HEK293 (cell line): ENCODE results near the gene ARHGAP26.

Experiments
- CTCF ChIA-PET: fragments of 350-600 bp; formaldehyde crosslinking; extraction: SDS; loops from one replicate; lab custom pipeline; 2021; ENCODE audit warnings: antibody characterized with exemption; lab: Yijun Ruan, JAX
- POLR2A ChIA-PET: fragments of 300-600 bp; formaldehyde crosslinking; extraction: SDS; loops from one replicate; lab custom pipeline; 2020; ENCODE audit warnings: antibody characterized with exemption, inconsistent platforms; lab: Yijun Ruan, JAX
- H3K27ac ChIP-seq: fragments of 200-500 bp; sonication (Bioruptor generic); 2 replicates; pipeline ENCODE4 v1.5.1; 2014; ENCODE audit warnings: low read depth, low read length, control low read depth, inconsistent platforms; ENCODE audit errors: extremely low read depth
- H3K36me3 ChIP-seq, 2 experiments: fragments of 200-500 bp in 1 of 2; sonication (Bioruptor generic) in 1 of 2; 1 replicate in 1 of 2; 2 replicates in 1 of 2; pipeline ENCODE4 v1.5.1; 2014 to 2017; ENCODE audit warnings: inconsistent platforms in 2 of 2, low read length in 2 of 2; ENCODE audit not compliant: control insufficient read depth in 2 of 2, insufficient read depth in 1 of 2
- H3K4me1 ChIP-seq: fragments of 200-500 bp; sonication (Bioruptor generic); 2 replicates; pipeline ENCODE4 v1.5.1; 2014; ENCODE audit warnings: mild to moderate bottlenecking, low read length, inconsistent platforms; ENCODE audit not compliant: control insufficient read depth, insufficient read depth
- H3K4me3 ChIP-seq: 2 replicates; pipeline ENCODE4 v1.5.1; 2011; ENCODE audit warnings: low read depth, mild to moderate bottlenecking, control low read depth, low read length, moderate library complexity
- H3K9me3 ChIP-seq: fragments of 200-500 bp; sonication (Bioruptor generic); 2 replicates; pipeline ENCODE4 v1.5.1; 2014; ENCODE audit warnings: low read depth, low read length, inconsistent platforms; ENCODE audit not compliant: control insufficient read depth, insufficient read depth
- HOXC10 ChIP-seq: sonication (generic); formaldehyde crosslinking; IDR thresholded peaks from 2 replicates; pipeline ENCODE4 v1.8.1; 2023; ENCODE audit warnings: mild to moderate bottlenecking, missing genetic modification reagents
- SCRT2 ChIP-seq: fragments of 450-650 bp; formaldehyde crosslinking; IDR thresholded peaks from 2 replicates; pipeline ENCODE4 v1.5.1; 2016; ENCODE audit warnings: missing biosample characterization, missing genetic modification characterization
- ZBTB11 ChIP-seq: fragments of 450-650 bp; formaldehyde crosslinking; conservative IDR thresholded peaks from 2 replicates; pipeline ENCODE4 v1.5.1; 2016; ENCODE audit warnings: low read depth, missing biosample characterization, missing genetic modification characterization
- ZBTB17 ChIP-seq: fragments of 450-650 bp; formaldehyde crosslinking; IDR thresholded peaks from 2 replicates; pipeline ENCODE4 v1.5.1; 2016; ENCODE audit warnings: missing biosample characterization, missing genetic modification characterization
- ZIC2 ChIP-seq: fragments of 450-650 bp; formaldehyde crosslinking; IDR thresholded peaks from 2 replicates; pipeline ENCODE4 v1.5.1; 2016; ENCODE audit warnings: missing biosample characterization, missing genetic modification characterization
- ZNF10 ChIP-seq: fragments of 450-650 bp; formaldehyde crosslinking; IDR thresholded peaks from 2 replicates; pipeline ENCODE4 v1.5.1; 2017; ENCODE audit warnings: missing biosample characterization, missing genetic modification characterization
- ZNF114 ChIP-seq: fragments of 450-650 bp; formaldehyde crosslinking; IDR thresholded peaks from 2 replicates; pipeline ENCODE4 v1.5.0; 2017; ENCODE audit warnings: missing biosample characterization, missing genetic modification characterization
- ZNF155 ChIP-seq: fragments of 450-650 bp; formaldehyde crosslinking; IDR thresholded peaks from 2 replicates; pipeline ENCODE4 v1.5.1; 2016; ENCODE audit warnings: missing biosample characterization, missing genetic modification characterization
- ZNF2 ChIP-seq: fragments of 450-650 bp; formaldehyde crosslinking; IDR thresholded peaks from 2 replicates; pipeline ENCODE4 v1.5.1; 2016; ENCODE audit warnings: missing biosample characterization, missing genetic modification characterization
- ZNF292 ChIP-seq: fragments of 450-650 bp; formaldehyde crosslinking; IDR thresholded peaks from 2 replicates; pipeline ENCODE4 v1.5.1; 2016; ENCODE audit warnings: low read depth, missing biosample characterization, missing genetic modification characterization, borderline replicate concordance
- ZNF488 ChIP-seq: fragments of 450-650 bp; formaldehyde crosslinking; IDR thresholded peaks from 2 replicates; pipeline ENCODE4 v1.5.1; 2016; ENCODE audit warnings: missing biosample characterization, missing genetic modification characterization
- ZNF548 ChIP-seq: fragments of 450-650 bp; formaldehyde crosslinking; IDR thresholded peaks from 2 replicates; pipeline ENCODE4 v1.5.1; 2016; ENCODE audit warnings: missing biosample characterization, missing genetic modification characterization
- ZNF560 ChIP-seq: fragments of 450-650 bp; formaldehyde crosslinking; IDR thresholded peaks from 2 replicates; pipeline ENCODE4 v1.5.1; 2017; ENCODE audit warnings: missing biosample characterization, missing genetic modification characterization, borderline replicate concordance
- ZNF621 ChIP-seq: fragments of 450-650 bp; formaldehyde crosslinking; IDR thresholded peaks from 2 replicates; pipeline ENCODE4 v1.5.1; 2017; ENCODE audit warnings: missing biosample characterization, missing genetic modification characterization
- TF ChIP-seq, protein P1 (sequence below): fragments of 450-650 bp; formaldehyde crosslinking; IDR thresholded peaks from 2 replicates; pipeline ENCODE4 v1.5.1; 2016; ENCODE audit warnings: missing biosample characterization, missing genetic modification characterization, borderline replicate concordance
- TF ChIP-seq, protein P2 (sequence below): fragments of 450-650 bp; formaldehyde crosslinking; IDR thresholded peaks from 2 replicates; pipeline ENCODE4 v1.5.1; 2016; ENCODE audit warnings: missing biosample characterization, missing genetic modification characterization
- TF ChIP-seq, protein P3 (sequence below): fragments of 450-650 bp; formaldehyde crosslinking; IDR thresholded peaks from 2 replicates; pipeline ENCODE4 v1.5.1; 2016; ENCODE audit warnings: missing biosample characterization, missing genetic modification characterization

Gene ARHGAP26

GRCh38 chr5:142789206-142789605, 19.0 kb downstream of the ARHGAP26 start:
- H3K4me1 ChIP-seq, result no peaks in the 10 kb centered on the region; the same call in 1 of the 2 replicates

GRCh38 chr5:142792012-142792864, 22.1 kb downstream of the ARHGAP26 start:
- Histone ChIP-seq H3K9me3 (no peaks in the 10 kb centered on the region), H3K4me3 (no peak overlapping the region)
- TF ChIP-seq ZNF488 (no peak), ZNF548 (tag by site-specific recombination) (no peak), ZNF621 (no peak), HOXC10 (no peak), ZIC2 (tag by site-specific recombination) (peak; percentile 59; the same call in 1 of the 2 replicates), ZNF560 (no peak)
- TF ChIP-seq, protein P1, sequence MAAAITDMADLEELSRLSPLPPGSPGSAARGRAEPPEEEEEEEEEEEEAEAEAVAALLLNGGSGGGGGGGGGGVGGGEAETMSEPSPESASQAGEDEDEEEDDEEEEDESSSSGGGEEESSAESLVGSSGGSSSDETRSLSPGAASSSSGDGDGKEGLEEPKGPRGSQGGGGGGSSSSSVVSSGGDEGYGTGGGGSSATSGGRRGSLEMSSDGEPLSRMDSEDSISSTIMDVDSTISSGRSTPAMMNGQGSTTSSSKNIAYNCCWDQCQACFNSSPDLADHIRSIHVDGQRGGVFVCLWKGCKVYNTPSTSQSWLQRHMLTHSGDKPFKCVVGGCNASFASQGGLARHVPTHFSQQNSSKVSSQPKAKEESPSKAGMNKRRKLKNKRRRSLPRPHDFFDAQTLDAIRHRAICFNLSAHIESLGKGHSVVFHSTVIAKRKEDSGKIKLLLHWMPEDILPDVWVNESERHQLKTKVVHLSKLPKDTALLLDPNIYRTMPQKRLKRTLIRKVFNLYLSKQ (tag by site-specific recombination), result no peak
- TF ChIP-seq, protein P2, sequence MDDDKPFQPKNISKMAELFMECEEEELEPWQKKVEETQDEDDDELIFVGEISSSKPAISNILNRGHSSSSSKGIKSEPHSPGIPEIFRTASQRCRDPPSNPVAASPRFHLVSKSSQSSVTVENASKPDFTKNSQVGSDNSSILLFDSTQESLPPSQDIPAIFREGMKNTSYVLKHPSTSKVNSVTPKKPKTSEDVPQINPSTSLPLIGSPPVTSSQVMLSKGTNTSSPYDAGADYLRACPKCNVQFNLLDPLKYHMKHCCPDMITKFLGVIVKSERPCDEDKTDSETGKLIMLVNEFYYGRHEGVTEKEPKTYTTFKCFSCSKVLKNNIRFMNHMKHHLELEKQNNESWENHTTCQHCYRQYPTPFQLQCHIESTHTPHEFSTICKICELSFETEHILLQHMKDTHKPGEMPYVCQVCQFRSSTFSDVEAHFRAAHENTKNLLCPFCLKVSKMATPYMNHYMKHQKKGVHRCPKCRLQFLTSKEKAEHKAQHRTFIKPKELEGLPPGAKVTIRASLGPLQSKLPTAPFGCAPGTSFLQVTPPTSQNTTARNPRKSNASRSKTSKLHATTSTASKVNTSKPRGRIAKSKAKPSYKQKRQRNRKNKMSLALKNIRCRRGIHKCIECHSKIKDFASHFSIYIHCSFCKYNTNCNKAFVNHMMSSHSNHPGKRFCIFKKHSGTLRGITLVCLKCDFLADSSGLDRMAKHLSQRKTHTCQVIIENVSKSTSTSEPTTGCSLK (tag by site-specific recombination), result no peak
- TF ChIP-seq, all 188 proteins: peak for 1
- Histone ChIP-seq H3K27ac (no peak overlapping the region), H3K36me3 (no peaks in the 10 kb centered on the region), H3K4me1 (no peaks in the 10 kb centered on the region)
- CTCF ChIA-PET, result no interaction called here
- POLR2A ChIA-PET, result interaction anchor here (0.7 kb wide), 1 partner anchor 654 kb away, joined by 6 read pairs; no protein-coding TSS in a partner anchor

More at GRCh38 chr5:142789206-142789605, 19.0 kb downstream of the ARHGAP26 start:
- ChIA-PET POLR2A (no interaction called here), CTCF (no interaction called here)
- Histone ChIP-seq H3K27ac (no peak overlapping the region), H3K36me3 (no peaks in the 10 kb centered on the region), H3K9me3 (no peaks in the 10 kb centered on the region), H3K4me3 (no peak overlapping the region)
- TF ChIP-seq ZNF114 (tag by site-specific recombination) (no peak), HOXC10 (no peak)

DNA sequence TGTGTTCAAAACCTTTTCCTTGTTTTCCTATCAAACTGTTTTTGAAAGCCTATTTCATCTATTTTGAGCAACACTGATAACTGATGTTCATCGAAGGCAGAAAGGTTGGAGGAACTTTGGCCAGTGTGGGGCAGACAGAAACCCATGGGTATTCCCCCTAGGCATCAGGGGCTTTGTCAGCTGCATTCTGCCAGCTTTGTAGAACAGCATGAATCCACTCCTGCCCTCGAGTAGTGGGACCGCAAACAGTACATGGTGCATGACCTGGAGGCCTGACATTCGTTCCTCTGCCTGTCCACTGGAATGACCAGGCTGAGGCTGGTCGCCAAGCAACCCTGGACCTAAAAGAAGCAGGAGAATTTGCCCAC, 22.7 kb downstream of the ARHGAP26 start:
- Histone ChIP-seq H3K4me1 (no peaks in the 10 kb centered on the region), H3K9me3 (no peaks in the 10 kb centered on the region), H3K4me3 (no peak overlapping the region), H3K36me3 (no peaks in the 10 kb centered on the region), H3K27ac (no peak overlapping the region)
- POLR2A ChIA-PET, result interaction anchor here (0.7 kb wide), 2 partner anchors 17 to 653 kb away, joined by 4 to 6 read pairs; no protein-coding TSS in a partner anchor
- CTCF ChIA-PET, result no interaction called here
- TF ChIP-seq ZNF292 (tag by site-specific recombination), result no peak
- TF ChIP-seq ZBTB17 (tag by site-specific recombination), result no peak
- TF ChIP-seq ZNF155, result no peak
- no peak for TF ChIP-seq ZBTB11 (tag by site-specific recombination)
- TF ChIP-seq, protein P3, sequence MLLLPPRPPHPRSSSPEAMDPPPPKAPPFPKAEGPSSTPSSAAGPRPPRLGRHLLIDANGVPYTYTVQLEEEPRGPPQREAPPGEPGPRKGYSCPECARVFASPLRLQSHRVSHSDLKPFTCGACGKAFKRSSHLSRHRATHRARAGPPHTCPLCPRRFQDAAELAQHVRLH (tag by site-specific recombination), result no peak
- no peak for TF ChIP-seq ZNF560
- no peak for TF ChIP-seq ZNF2 (tag by site-specific recombination)
- no peak for TF ChIP-seq SCRT2 (tag by site-specific recombination)
- TF ChIP-seq ZNF10 (tag by site-specific recombination), result no peak
- TF ChIP-seq, protein P1 (tag by site-specific recombination), result no peak
